ENCODE results near the gene KIF5C.

The KIF5C gene

GRCh38 chr2:149037851-149038250, 162.8 kb downstream of the KIF5C start:
- in situ Hi-C loops (cut with MboI; ENCODE audit: low sequenced_read_pairs, unreplicated experiment) = no loop called here
- no peak for DNase-seq (ENCODE audit: low spot score)
- no peak for TF ChIP-seq CTCF (IDR thresholded peaks at IDR 0.05; ENCODE audit: borderline replicate concordance, control extremely low read depth, extremely low read depth, insufficient read depth, missing control alignments)

GRCh38 chr2:149038442-149039212, 163.6 kb downstream of the KIF5C start, which contains the start of gene LYPD6B:
LYPD6B (plus strand) TSS chr2:149038699; CDS start chr2:149130949, 92,250 bp downstream.
- in situ Hi-C loops (cut with MboI; ENCODE audit: low sequenced_read_pairs, unreplicated experiment) = no loop called here
- TF ChIP-seq CTCF (IDR thresholded peaks at IDR 0.05; ENCODE audit: borderline replicate concordance, control extremely low read depth, extremely low read depth, insufficient read depth, missing control alignments) = peak; percentile 9
- DNase-seq (ENCODE audit: low spot score) = peak; percentile 62

DNA sequence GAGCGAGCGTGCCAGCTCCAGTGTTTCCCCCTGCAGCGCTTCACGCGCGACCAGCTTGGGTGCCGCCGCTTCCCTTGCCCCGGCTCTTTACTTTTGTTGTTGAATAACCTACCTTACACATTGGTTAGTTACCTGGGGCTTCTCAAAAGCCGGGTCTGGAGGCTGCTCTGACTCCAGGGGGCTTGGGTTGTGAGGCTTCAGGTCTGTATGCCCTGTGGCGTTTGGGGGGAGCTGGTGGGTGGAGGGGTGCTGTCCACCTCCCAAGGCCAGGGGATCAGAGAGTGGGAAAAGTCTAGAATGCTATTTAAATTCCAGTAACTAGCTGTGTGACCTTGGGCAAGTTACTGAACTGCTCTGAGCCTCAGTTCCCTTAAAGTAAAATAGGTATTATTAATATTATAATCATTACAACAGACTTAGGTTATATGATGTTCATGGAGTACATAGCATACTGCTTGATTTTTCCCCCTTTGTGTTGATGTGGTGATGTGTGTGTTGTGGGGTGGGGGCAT, 164.2 kb downstream of the KIF5C start:
- no peak for DNase-seq (ENCODE audit: low spot score)
- no peak for TF ChIP-seq CTCF (IDR thresholded peaks at IDR 0.05; ENCODE audit: borderline replicate concordance, control extremely low read depth, extremely low read depth, insufficient read depth, missing control alignments)
- in situ Hi-C loops (cut with MboI; ENCODE audit: low sequenced_read_pairs, unreplicated experiment) = no loop called here

GRCh38 chr2:149040451-149040850, 165.4 kb downstream of the KIF5C start:
- DNase-seq (ENCODE audit: low spot score) = peak; percentile 64
- in situ Hi-C loops (cut with MboI; ENCODE audit: low sequenced_read_pairs, unreplicated experiment) = no loop called here
- TF ChIP-seq CTCF (IDR thresholded peaks at IDR 0.05; ENCODE audit: borderline replicate concordance, control extremely low read depth, extremely low read depth, insufficient read depth, missing control alignments) = peak; percentile 59

GRCh38 chr2:149041482-149041881, 166.5 kb downstream of the KIF5C start:
- TF ChIP-seq CTCF (IDR thresholded peaks at IDR 0.05; ENCODE audit: borderline replicate concordance, control extremely low read depth, extremely low read depth, insufficient read depth, missing control alignments) = no peak
- in situ Hi-C loops (cut with MboI; ENCODE audit: low sequenced_read_pairs, unreplicated experiment) = no loop called here
- no peak for DNase-seq (ENCODE audit: low spot score)

DNA sequence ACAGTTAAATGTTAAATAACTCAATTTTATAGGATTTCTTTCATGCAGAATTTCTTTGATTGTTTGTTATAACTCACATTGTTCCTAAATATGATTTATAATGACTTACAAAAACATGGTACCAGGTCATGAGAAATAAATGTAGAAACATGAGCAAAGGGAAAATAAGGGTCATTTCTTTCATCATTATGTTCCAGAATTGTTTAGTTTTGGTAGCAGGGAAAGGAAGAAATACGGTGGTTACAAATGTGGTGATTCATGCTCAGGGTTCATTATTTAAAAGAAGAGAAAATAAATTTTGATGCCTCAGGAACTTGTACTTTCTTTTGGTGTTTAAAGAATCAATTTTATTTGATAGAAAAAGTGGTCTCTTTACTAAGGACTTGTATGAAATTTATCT, 167.9 kb downstream of the KIF5C start:
- no peak for TF ChIP-seq CTCF (IDR thresholded peaks at IDR 0.05; ENCODE audit: borderline replicate concordance, control extremely low read depth, extremely low read depth, insufficient read depth, missing control alignments)
- in situ Hi-C loops (cut with MboI; ENCODE audit: low sequenced_read_pairs, unreplicated experiment) = no loop called here
- no peak for DNase-seq (ENCODE audit: low spot score)
